ENCODE results near the gene SMARCD1.
"Not testable (repeated sequence)": the region's sequence is repeated elsewhere in the genome, so short reads cannot be mapped to it uniquely, and the experiment has no call there.

SMARCD1 gene

GRCh38 chr12:50145439-50145838, 60.3 kb downstream of the SMARCD1 start:
- H3K4me1 ChIP-seq (ENCODE audit: control insufficient read depth, insufficient read depth, low read length) = no peaks in the 10 kb centered on the region
- no peaks in the 10 kb centered on the region for H3K36me3 ChIP-seq (ENCODE audit: control insufficient read depth, insufficient read depth, low read length)
- no peaks in the 10 kb centered on the region for H3K27me3 ChIP-seq (ENCODE audit: control insufficient read depth, insufficient read depth, low read length)
- no peak overlapping the region for H3K4me3 ChIP-seq (ENCODE audit: low read length)
- H3K9me3 ChIP-seq (ENCODE audit: control insufficient read depth, low read length) = no peaks in the 10 kb centered on the region
- H3K9ac ChIP-seq (ENCODE audit: low read length) = no peak overlapping the region

GRCh38 chr12:50147281-50147680, 62.1 kb downstream of the SMARCD1 start:
- no peak overlapping the region for H3K9ac ChIP-seq (ENCODE audit: low read length)
- no peaks in the 10 kb centered on the region for H3K36me3 ChIP-seq (ENCODE audit: control insufficient read depth, insufficient read depth, low read length)
- no peaks in the 10 kb centered on the region for H3K9me3 ChIP-seq (ENCODE audit: control insufficient read depth, low read length)
- H3K4me3 ChIP-seq (ENCODE audit: low read length) = no peak overlapping the region
- no peaks in the 10 kb centered on the region for H3K27me3 ChIP-seq (ENCODE audit: control insufficient read depth, insufficient read depth, low read length)
- no peaks in the 10 kb centered on the region for H3K4me1 ChIP-seq (ENCODE audit: control insufficient read depth, insufficient read depth, low read length)

- H3K9me3 ChIP-seq (ENCODE audit: control insufficient read depth, low read length); H3K9ac ChIP-seq (ENCODE audit: low read length); H3K4me3 ChIP-seq (ENCODE audit: low read length); H3K36me3 ChIP-seq (ENCODE audit: control insufficient read depth, insufficient read depth, low read length); H3K4me1 ChIP-seq (ENCODE audit: control insufficient read depth, insufficient read depth, low read length); H3K27me3 ChIP-seq (ENCODE audit: control insufficient read depth, insufficient read depth, low read length): not testable (repeated sequence)
Measured at GRCh38 chr12:50148011-50148410, 62.9 kb downstream of the SMARCD1 start.

GRCh38 chr12:50149311-50149710, 64.2 kb downstream of the SMARCD1 start:
- no peaks in the 10 kb centered on the region for H3K36me3 ChIP-seq (ENCODE audit: control insufficient read depth, insufficient read depth, low read length)
- H3K27me3 ChIP-seq (ENCODE audit: control insufficient read depth, insufficient read depth, low read length) = no peaks in the 10 kb centered on the region
- no peaks in the 10 kb centered on the region for H3K4me1 ChIP-seq (ENCODE audit: control insufficient read depth, insufficient read depth, low read length)
- H3K9me3 ChIP-seq (ENCODE audit: control insufficient read depth, low read length) = no peaks in the 10 kb centered on the region
- H3K9ac ChIP-seq (ENCODE audit: low read length) = no peak overlapping the region
- no peak overlapping the region for H3K4me3 ChIP-seq (ENCODE audit: low read length)

All from mucosa of stomach (tissue), 1 donor.